ENCODE results near the gene CSRNP2. TPM values are rescaled to one million over a fixed set of nuclear protein-coding genes. Genes with fewer than 3 reads are reported as not detected.
"Not testable (repeated sequence)": the region's sequence is repeated elsewhere in the genome, so short reads cannot be mapped to it uniquely, and the experiment has no call there.

The CSRNP2 gene
- total and polyA plus RNA-seq, 2 experiments from 2014 or later, result 19.0 to 22.5 TPM

GRCh38 chr12:51086933-51087332, 3.5 kb upstream of the CSRNP2 start:
- Histone ChIP-seq H3K36me3 (no peaks in the 10 kb centered on the region), H3K9me3 (ENCODE audit: low read depth) (no peaks in the 10 kb centered on the region), H3K27me3 (no peaks in the 10 kb centered on the region), H3K4me1 (ENCODE audit: low read depth) (peaks cover 5% of the 10 kb centered on the region), H3K27ac (no peak overlapping the region), H3K4me3 (no peak overlapping the region)
- no peak for TF ChIP-seq CTCF (IDR thresholded peaks at IDR 0.05; ENCODE audit: low read depth, low read length)
- no peak for DNase-seq (ENCODE audit: low read depth in 1 of 2, low spot score in 1 of 2)

DNA sequence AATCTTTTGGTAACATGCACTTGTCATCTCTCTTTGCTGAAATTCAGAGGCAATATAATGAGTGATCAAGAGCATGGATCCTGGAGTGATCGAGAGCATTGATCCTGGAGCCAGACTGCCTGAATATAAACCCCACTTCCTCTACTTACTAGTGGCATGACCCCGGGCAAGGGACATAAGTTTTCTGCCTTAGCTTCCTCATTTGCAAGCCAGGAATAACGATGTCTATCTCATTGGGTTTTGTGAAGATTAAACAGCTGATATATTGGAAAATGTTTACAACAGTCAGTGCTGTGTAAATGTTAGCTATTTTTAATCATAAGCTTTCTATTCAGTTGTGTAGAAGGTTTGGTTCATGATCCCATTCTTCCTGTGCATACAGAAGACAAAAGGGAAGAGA, 2.4 kb upstream of the CSRNP2 start:
- DNase-seq (ENCODE audit: low read depth in 1 of 2, low spot score in 1 of 2), result no peak
- Histone ChIP-seq H3K9me3 (ENCODE audit: low read depth) (no peaks in the 10 kb centered on the region), H3K27ac (no peak overlapping the region), H3K4me3 (no peak overlapping the region), H3K27me3 (no peaks in the 10 kb centered on the region), H3K4me1 (ENCODE audit: low read depth) (peaks cover 13% of the 10 kb centered on the region), H3K36me3 (no peaks in the 10 kb centered on the region)
- no peak for TF ChIP-seq CTCF (IDR thresholded peaks at IDR 0.05; ENCODE audit: low read depth, low read length)

DNA sequence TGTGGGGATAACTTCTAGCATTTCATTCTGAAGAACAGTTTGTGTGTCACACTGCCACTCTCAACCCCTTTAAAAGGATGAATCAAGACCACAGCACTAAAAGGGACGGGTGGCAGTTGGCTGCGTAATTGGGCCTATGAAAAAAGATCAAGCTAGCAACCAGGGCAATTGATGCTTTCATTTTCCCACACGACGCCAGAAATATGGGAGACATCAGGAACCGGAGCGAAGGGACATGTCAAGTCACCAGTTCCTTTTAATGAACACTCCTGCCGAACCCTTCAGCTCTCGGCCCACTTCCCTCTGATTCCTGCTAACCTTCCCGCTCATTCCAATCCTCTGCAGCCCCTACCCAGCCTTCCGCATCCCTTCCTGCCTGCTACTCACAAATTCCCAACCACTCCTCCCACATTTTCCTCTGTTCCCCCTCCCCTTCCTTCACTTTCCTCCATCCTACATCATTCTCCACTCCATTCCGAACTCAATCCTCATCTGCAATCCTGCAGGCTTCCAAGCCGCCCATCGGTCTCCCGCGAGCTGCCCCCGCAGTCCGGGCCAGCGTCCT, 753 bp downstream of the CSRNP2 start:
- H3K27me3 ChIP-seq, result no peaks in the 10 kb centered on the region
- peak in 1 of 2 donors; percentile 42 for DNase-seq (ENCODE audit: low read depth in 1 of 2, low spot score in 1 of 2)
- peaks cover 13% of the 10 kb centered on the region for H3K4me1 ChIP-seq (ENCODE audit: low read depth)
- H3K36me3 ChIP-seq, result no peaks in the 10 kb centered on the region
- peak overlapping the region; percentile 73 for H3K4me3 ChIP-seq
- TF ChIP-seq CTCF (IDR thresholded peaks at IDR 0.05; ENCODE audit: low read depth, low read length), result no peak
- no peaks in the 10 kb centered on the region for H3K9me3 ChIP-seq (ENCODE audit: low read depth)
- H3K27ac ChIP-seq, result peak overlapping the region; percentile 94

DNA sequence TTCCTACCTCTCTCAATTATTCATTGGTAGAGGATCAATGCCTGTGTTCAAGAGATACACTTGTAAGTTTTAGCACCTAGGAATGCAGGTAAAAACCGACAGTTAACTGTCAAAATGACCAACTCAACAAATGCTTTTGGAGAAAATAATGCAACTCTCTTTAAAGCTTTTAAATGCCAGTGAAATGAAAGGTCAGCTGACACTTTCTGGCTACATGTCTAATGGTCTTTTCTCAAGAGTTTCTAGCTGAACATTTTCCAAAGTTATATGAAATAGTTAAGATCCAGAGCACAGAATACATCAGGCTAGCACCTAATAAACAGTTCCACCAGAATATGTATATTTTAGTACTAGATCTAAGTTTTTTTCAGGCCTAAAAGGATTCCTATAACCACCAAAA, 2.0 kb downstream of the CSRNP2 start:
- DNase-seq (ENCODE audit: low read depth in 1 of 2, low spot score in 1 of 2), result no peak
- H3K36me3 ChIP-seq, result no peaks in the 10 kb centered on the region
- H3K4me1 ChIP-seq (ENCODE audit: low read depth), result peaks cover 13% of the 10 kb centered on the region
- no peak for TF ChIP-seq CTCF (IDR thresholded peaks at IDR 0.05; ENCODE audit: low read depth, low read length)
- H3K9me3 ChIP-seq (ENCODE audit: low read depth), result no peaks in the 10 kb centered on the region
- H3K27me3 ChIP-seq, result no peaks in the 10 kb centered on the region
- H3K27ac ChIP-seq, result no peak overlapping the region
- H3K4me3 ChIP-seq, result no peak overlapping the region

GRCh38 chr12:51080136-51080535, 3.3 kb downstream of the CSRNP2 start:
- Histone ChIP-seq H3K36me3 (no peaks in the 10 kb centered on the region), H3K4me3 (no peak overlapping the region), H3K4me1 (ENCODE audit: low read depth) (peaks cover 13% of the 10 kb centered on the region), H3K27me3 (no peaks in the 10 kb centered on the region), H3K27ac (no peak overlapping the region), H3K9me3 (ENCODE audit: low read depth) (no peaks in the 10 kb centered on the region)
- TF ChIP-seq CTCF (IDR thresholded peaks at IDR 0.05; ENCODE audit: low read depth, low read length), result no peak
- DNase-seq (ENCODE audit: low read depth in 1 of 2, low spot score in 1 of 2), result no peak

DNA sequence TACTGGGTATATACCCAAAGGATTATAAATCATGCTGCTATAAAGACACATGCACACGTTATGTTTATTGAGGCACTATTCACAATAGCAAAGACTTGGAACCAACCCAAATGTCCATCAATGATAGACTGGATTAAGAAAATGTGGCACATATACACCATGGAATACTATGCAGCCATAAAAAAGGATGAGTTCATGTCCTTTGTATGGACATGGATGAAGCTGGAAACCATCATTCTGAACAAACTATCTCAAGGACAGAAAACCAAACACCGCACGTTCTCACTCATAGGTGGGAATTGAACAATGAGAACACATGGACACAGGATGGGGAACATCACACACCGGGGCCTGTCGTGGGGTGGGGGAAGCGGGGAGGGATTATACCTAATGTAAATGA, 4.5 kb downstream of the CSRNP2 start:
- H3K4me1 ChIP-seq (ENCODE audit: low read depth), result peaks cover 13% of the 10 kb centered on the region
- not testable (repeated sequence) for DNase-seq (ENCODE audit: low read depth in 1 of 2, low spot score in 1 of 2); H3K9me3 ChIP-seq (ENCODE audit: low read depth); H3K4me3 ChIP-seq; H3K36me3 ChIP-seq; H3K27ac ChIP-seq; H3K27me3 ChIP-seq

DNA sequence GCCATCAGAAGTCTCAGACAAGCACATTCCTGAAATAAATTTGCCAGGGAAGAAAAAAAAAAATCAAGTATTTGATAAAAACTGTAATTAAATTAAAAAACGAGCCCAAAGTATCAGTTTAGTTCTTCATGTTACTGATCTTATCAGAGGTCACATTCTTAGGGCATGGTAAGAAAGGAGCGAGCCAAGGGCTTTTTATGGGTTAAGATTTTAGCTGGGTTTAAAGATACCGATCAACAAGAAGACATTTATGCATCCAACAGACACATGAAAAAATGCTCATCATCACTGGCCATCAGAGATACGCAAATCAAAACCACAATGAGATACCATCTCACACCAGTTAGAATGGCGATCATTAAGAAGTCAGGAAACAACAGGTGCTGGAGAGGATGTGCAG, 5.0 kb downstream of the CSRNP2 start:
- H3K9me3 ChIP-seq (ENCODE audit: low read depth); H3K36me3 ChIP-seq; DNase-seq (ENCODE audit: low read depth in 1 of 2, low spot score in 1 of 2); H3K4me3 ChIP-seq; H3K27me3 ChIP-seq; H3K27ac ChIP-seq: not testable (repeated sequence)
- H3K4me1 ChIP-seq (ENCODE audit: low read depth), result peaks cover 13% of the 10 kb centered on the region

Measured in cardiac muscle cell (in vitro differentiated cells and primary cell).